IMR-90 (cell line): Measurements from ENCODE around the gene XPO6. TPM values are rescaled to one million over a fixed set of nuclear protein-coding genes. Genes with fewer than 3 reads are reported as not detected.

Experiments
- ATAC-seq: fragments of 200-7000 bp; cut with Tn5 transposase; 2 replicates; pipeline ENCODE4 v1.9.1; 2020; ENCODE audit warnings: low read depth, mild to moderate bottlenecking, moderate library complexity
- BruUV-seq: library from RNA; stranded (reverse); fragments of 400-500 nt; replicated peaks from 2 replicates; lab custom pipeline; 2021; lab: Mats Ljungman, UMichigan
- CTCF ChIA-PET: fragments of 300-600 bp; formaldehyde crosslinking; extraction: SDS; loops from one replicate; lab custom pipeline; 2021; ENCODE audit warnings: antibody characterized with exemption; lab: Yijun Ruan, JAX
- POLR2A ChIA-PET: fragments of 300-600 bp; sonication (Branson Sonifier 250); formaldehyde crosslinking; loops from one replicate; lab custom pipeline; 2022; ENCODE audit warnings: antibody characterized with exemption; ENCODE audit not compliant: unreplicated experiment; lab: Charles Lee
- DNase-seq: peaks from one replicate; pipeline ENCODE4 v3.0.0; 2013
- H2AFZ ChIP-seq: replicated peaks from 2 replicates; pipeline ENCODE3; 2013; ENCODE audit warnings: low read length, mild to moderate bottlenecking; ENCODE audit not compliant: poor library complexity
- H2AK5ac ChIP-seq: 2 replicates; pipeline ENCODE4 v1.6.1; 2013; ENCODE audit warnings: low read depth, low read length, inconsistent platforms
- H2AK9ac ChIP-seq: replicated peaks from 2 replicates; pipeline ENCODE3; 2013; ENCODE audit warnings: mild to moderate bottlenecking, low read depth, low read length, moderate library complexity; ENCODE audit not compliant: poor library complexity
- H2BK120ac ChIP-seq: 2 replicates; pipeline ENCODE4 v1.6.1; 2013; ENCODE audit warnings: low read depth, low read length, inconsistent platforms
- H2BK15ac ChIP-seq: 3 replicates; pipeline ENCODE4 v1.6.1; 2013; ENCODE audit warnings: low read depth, low read length, inconsistent platforms
- H2BK20ac ChIP-seq: 2 replicates; pipeline ENCODE4 v1.6.1; 2013; ENCODE audit warnings: low read depth, mild to moderate bottlenecking, inconsistent platforms, low read length, moderate library complexity
- H2BK5ac ChIP-seq: 2 replicates; pipeline ENCODE4 v1.6.1; 2013; ENCODE audit warnings: mild to moderate bottlenecking, low read depth, low read length, inconsistent platforms; ENCODE audit not compliant: poor library complexity, severe bottlenecking
- H3K14ac ChIP-seq: replicated peaks from 2 replicates; pipeline ENCODE4 v1.6.1; 2013; ENCODE audit warnings: low read depth, low read length, inconsistent platforms
- H3K18ac ChIP-seq: 2 replicates; pipeline ENCODE4 v1.6.1; 2013; ENCODE audit warnings: low read depth, low read length, control low read depth
- H3K23ac ChIP-seq: 2 replicates; pipeline ENCODE4 v1.6.1; 2013; ENCODE audit warnings: low read depth, low read length, inconsistent platforms
- H3K27ac ChIP-seq: 2 replicates; pipeline ENCODE4 v1.5.1; 2013; ENCODE audit warnings: mild to moderate bottlenecking, control low read depth, low read length; ENCODE audit not compliant: insufficient read depth
- H3K27me3 ChIP-seq: 2 replicates; pipeline ENCODE4 v1.6.1; 2013; ENCODE audit warnings: low read length; ENCODE audit not compliant: control insufficient read depth, insufficient read depth
- H3K36me3 ChIP-seq: 2 replicates; pipeline ENCODE4 v1.6.1; 2013; ENCODE audit warnings: low read length, mixed read lengths; ENCODE audit not compliant: control insufficient read depth, insufficient read depth
- H3K4ac ChIP-seq: 2 replicates; pipeline ENCODE4 v1.6.1; 2013; ENCODE audit warnings: low read depth, low read length, inconsistent platforms
- H3K4me1 ChIP-seq: 2 replicates; pipeline ENCODE4 v1.6.1; 2013; ENCODE audit warnings: low read length, mixed read lengths; ENCODE audit not compliant: control insufficient read depth, insufficient read depth
- H3K4me2 ChIP-seq: 2 replicates; pipeline ENCODE4 v1.6.1; 2013; ENCODE audit warnings: low read depth, mild to moderate bottlenecking, control low read depth, low read length, moderate library complexity
- H3K4me3 ChIP-seq: 2 replicates; pipeline ENCODE4 v1.5.1; 2013; ENCODE audit warnings: low read depth, mild to moderate bottlenecking, control low read depth, low read length, moderate library complexity; ENCODE audit not compliant: insufficient read depth
- H3K56ac ChIP-seq: 2 replicates; pipeline ENCODE4 v1.6.1; 2013; ENCODE audit warnings: low read length, inconsistent platforms; ENCODE audit not compliant: insufficient read depth; ENCODE audit errors: extremely low read depth
- H3K79me1 ChIP-seq, 2 experiments: 2 replicates each; pipeline ENCODE4 v1.6.1; 2013; ENCODE audit warnings: low read length in 2 of 2, inconsistent platforms in 1 of 2, low read depth in 1 of 2
- H3K9ac ChIP-seq: 2 replicates; pipeline ENCODE4 v1.6.1; 2013; ENCODE audit warnings: low read depth, low read length, control low read depth
- H3K9me1 ChIP-seq: 2 replicates; pipeline ENCODE4 v1.6.1; 2013; ENCODE audit warnings: low read length, inconsistent platforms; ENCODE audit not compliant: insufficient read depth
- H3K9me3 ChIP-seq: 2 replicates; pipeline ENCODE4 v1.6.1; 2013; ENCODE audit warnings: low read length; ENCODE audit not compliant: control insufficient read depth, insufficient read depth
- H4K20me1 ChIP-seq: 2 replicates; pipeline ENCODE4 v1.6.1; 2013; ENCODE audit warnings: low read length, inconsistent platforms; ENCODE audit not compliant: insufficient read depth
- H4K5ac ChIP-seq: 2 replicates; pipeline ENCODE4 v1.6.1; 2013; ENCODE audit warnings: mild to moderate bottlenecking, low read depth, low read length, control low read depth
- H4K8ac ChIP-seq, 2 experiments: 2 replicates each; pipeline ENCODE4 v1.6.1; 2013; ENCODE audit warnings: low read depth in 2 of 2, low read length in 2 of 2, control low read depth in 1 of 2, inconsistent platforms in 1 of 2
- H4K91ac ChIP-seq: 2 replicates; pipeline ENCODE4 v1.6.1; 2013; ENCODE audit warnings: low read depth, low read length, inconsistent platforms; ENCODE audit not compliant: insufficient read depth
- CEBPB ChIP-seq: IDR thresholded peaks from 2 replicates; pipeline ENCODE4 v1.6.1; 2012; ENCODE audit warnings: low read depth, low read length, improper control_type of control experiment
- CHD1 ChIP-seq: IDR thresholded peaks from 2 replicates; pipeline ENCODE4 v1.6.1; 2012; ENCODE audit warnings: low read depth, low read length, improper control_type of control experiment
- NFE2L2 ChIP-seq: fragments of 150-350 bp; IDR thresholded peaks from 2 replicates; pipeline ENCODE4 v1.6.1; 2016; ENCODE audit warnings: low read depth, mild to moderate bottlenecking, low read length
- POLR2A ChIP-seq: IDR thresholded peaks from 2 replicates; pipeline ENCODE4 v1.6.1; 2012; ENCODE audit warnings: mild to moderate bottlenecking, low read depth, low read length
- RCOR1 ChIP-seq: IDR thresholded peaks from 2 replicates; pipeline ENCODE4 v1.6.1; 2012; ENCODE audit warnings: mild to moderate bottlenecking, low read length, improper control_type of control experiment; ENCODE audit not compliant: insufficient replicate concordance
- WGBS, 2 experiments: methylation state at CpG; one replicate each; pipeline versions ENCODE4 v1.1.5 to v1.1.7; 2013; ENCODE audit warnings: missing lambda C conversion rate in 2 of 2; ENCODE audit not compliant: insufficient read length in 1 of 2; ENCODE audit errors: extremely low coverage in 2 of 2; 5-methylcytosine and 5-hydroxymethylcytosine counted together
- dilution Hi-C: fragments of 300-500 bp; cut with HindIII; formaldehyde crosslinking; loops from one replicate; pipeline ENCODE4 v1.14.3; 2018; ENCODE audit warnings: low sequenced_read_pairs; ENCODE audit not compliant: unreplicated experiment
- in situ Hi-C: fragments of 300-500 bp; cut with MboI; formaldehyde crosslinking; loops from 3 replicates; pipeline ENCODE4 v1.14.3; 2019; ENCODE audit warnings: low sequenced_read_pairs, inconsistent platforms, mixed read lengths
- intact Hi-C: fragments of 100-400 bp; cut with micrococcal nuclease; formaldehyde crosslinking; loops from 2 replicates; pipeline ENCODE4 v1.10.0; 2022
- polyA plus RNA-seq, 3 experiments: library from polyadenylated mRNA; depleted of rRNA; stranded (reverse); fragments of >200 nt; gene quantifications; 2 replicates each; pipeline ENCODE4 v1.2.3, GENCODE V29; 2012; ENCODE audit warnings: low replicate concordance in 1 of 3
- total RNA-seq: library from RNA; depleted of rRNA; stranded (reverse); fragments of >200 nt; gene quantifications from 2 replicates; pipeline ENCODE4 v1.2.3, GENCODE V29; 2012
- TF ChIP-seq, protein P1 (sequence below): fragments of 150-350 bp; IDR thresholded peaks from 2 replicates; pipeline ENCODE4 v1.6.1; 2016; ENCODE audit warnings: low read depth, mild to moderate bottlenecking, low read length, moderate library complexity, borderline replicate concordance
- TF ChIP-seq, protein P2 (sequence below): conservative IDR thresholded peaks from 2 replicates; pipeline ENCODE4 v1.5.1; 2012; ENCODE audit warnings: mild to moderate bottlenecking, low read depth, low read length, improper control_type of control experiment
- TF ChIP-seq, protein P3 (sequence below): fragments of 150-350 bp; IDR thresholded peaks from 2 replicates; pipeline ENCODE4 v1.6.1; 2017; ENCODE audit warnings: mild to moderate bottlenecking, antibody characterized with exemption, low read length, low read depth

XPO6 gene
- total and polyA plus RNA-seq, 2 of the 4 experiments (the other 2 are of a cell fraction) = 108 to 184 TPM

DNA sequence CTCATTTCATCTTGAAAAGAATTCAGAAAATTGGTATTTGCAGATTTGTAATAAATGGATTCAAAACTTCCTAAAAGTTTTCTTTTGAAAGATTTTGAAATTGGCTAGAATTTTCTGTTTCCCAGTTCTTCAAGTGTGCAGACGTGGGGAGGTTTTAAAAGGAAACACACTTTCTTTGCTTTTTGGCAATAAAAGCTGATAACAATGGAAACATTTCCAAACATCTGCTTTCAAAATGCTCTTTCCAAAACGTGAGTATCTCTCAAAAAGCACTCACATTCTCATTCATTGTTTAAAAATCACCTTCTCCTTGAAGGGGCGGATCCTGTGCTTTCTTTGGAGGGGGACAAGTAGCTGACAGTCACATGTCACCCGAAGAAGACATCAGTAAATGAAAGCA is 139.7 kb downstream of the XPO6 start:
- Histone ChIP-seq H2BK20ac (no peak overlapping the region), H2BK120ac (no peak overlapping the region), H3K4ac (no peak overlapping the region), H3K14ac (no peak overlapping the region), H3K4me3 (no peak overlapping the region), H4K20me1 (no peaks in the 10 kb centered on the region), H3K27ac (no peak overlapping the region), H3K9me1 (0 out of 2 replicates have a peak, but pooled peaks cover 4% of the 10 kb centered on the region), H2AK9ac (no peak overlapping the region), H3K56ac (no peak overlapping the region), H3K18ac (no peak overlapping the region), H3K4me2 (no peak overlapping the region), H4K5ac (no peak overlapping the region), H2BK15ac (no peak overlapping the region), H3K36me3 (no peaks in the 10 kb centered on the region), H3K23ac (no peak overlapping the region), H3K4me1 (no peaks in the 10 kb centered on the region), H3K9me3 (peaks cover 2% of the 10 kb centered on the region; the same call in 1 of the 2 replicates), H3K27me3 (peaks cover 20% of the 10 kb centered on the region), H3K79me1 (no peaks in the 10 kb centered on the region), H2AFZ (no peak overlapping the region), H2BK5ac (no peak overlapping the region), H4K8ac (no peak overlapping the region), H2AK5ac (no peak overlapping the region), H4K91ac (no peak overlapping the region), H3K9ac (no peak overlapping the region)
- no TSS peak for BruUV-seq
- TF ChIP-seq RCOR1 (no peak), NFE2L2 (no peak), CEBPB (no peak), CHD1 (no peak), POLR2A (no peak)
- TF ChIP-seq, protein P1, sequence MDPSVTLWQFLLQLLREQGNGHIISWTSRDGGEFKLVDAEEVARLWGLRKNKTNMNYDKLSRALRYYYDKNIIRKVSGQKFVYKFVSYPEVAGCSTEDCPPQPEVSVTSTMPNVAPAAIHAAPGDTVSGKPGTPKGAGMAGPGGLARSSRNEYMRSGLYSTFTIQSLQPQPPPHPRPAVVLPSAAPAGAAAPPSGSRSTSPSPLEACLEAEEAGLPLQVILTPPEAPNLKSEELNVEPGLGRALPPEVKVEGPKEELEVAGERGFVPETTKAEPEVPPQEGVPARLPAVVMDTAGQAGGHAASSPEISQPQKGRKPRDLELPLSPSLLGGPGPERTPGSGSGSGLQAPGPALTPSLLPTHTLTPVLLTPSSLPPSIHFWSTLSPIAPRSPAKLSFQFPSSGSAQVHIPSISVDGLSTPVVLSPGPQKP = no peak
- TF ChIP-seq, protein P2, sequence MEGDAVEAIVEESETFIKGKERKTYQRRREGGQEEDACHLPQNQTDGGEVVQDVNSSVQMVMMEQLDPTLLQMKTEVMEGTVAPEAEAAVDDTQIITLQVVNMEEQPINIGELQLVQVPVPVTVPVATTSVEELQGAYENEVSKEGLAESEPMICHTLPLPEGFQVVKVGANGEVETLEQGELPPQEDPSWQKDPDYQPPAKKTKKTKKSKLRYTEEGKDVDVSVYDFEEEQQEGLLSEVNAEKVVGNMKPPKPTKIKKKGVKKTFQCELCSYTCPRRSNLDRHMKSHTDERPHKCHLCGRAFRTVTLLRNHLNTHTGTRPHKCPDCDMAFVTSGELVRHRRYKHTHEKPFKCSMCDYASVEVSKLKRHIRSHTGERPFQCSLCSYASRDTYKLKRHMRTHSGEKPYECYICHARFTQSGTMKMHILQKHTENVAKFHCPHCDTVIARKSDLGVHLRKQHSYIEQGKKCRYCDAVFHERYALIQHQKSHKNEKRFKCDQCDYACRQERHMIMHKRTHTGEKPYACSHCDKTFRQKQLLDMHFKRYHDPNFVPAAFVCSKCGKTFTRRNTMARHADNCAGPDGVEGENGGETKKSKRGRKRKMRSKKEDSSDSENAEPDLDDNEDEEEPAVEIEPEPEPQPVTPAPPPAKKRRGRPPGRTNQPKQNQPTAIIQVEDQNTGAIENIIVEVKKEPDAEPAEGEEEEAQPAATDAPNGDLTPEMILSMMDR = no peak
- TF ChIP-seq, protein P3, sequence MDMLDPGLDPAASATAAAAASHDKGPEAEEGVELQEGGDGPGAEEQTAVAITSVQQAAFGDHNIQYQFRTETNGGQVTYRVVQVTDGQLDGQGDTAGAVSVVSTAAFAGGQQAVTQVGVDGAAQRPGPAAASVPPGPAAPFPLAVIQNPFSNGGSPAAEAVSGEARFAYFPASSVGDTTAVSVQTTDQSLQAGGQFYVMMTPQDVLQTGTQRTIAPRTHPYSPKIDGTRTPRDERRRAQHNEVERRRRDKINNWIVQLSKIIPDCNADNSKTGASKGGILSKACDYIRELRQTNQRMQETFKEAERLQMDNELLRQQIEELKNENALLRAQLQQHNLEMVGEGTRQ = no peak
- dilution Hi-C loops = no loop called here
- intact Hi-C loops = no loop called here
- CTCF ChIA-PET = interaction anchor here (2.1 kb wide), 1 partner anchor 437 kb away, joined by 10 read pairs; no protein-coding TSS in a partner anchor
- POLR2A ChIA-PET = no interaction called here
- WGBS, 2 experiments = no CpG with 5 or more reads among the region's 4 CpGs
- in situ Hi-C loops = loop anchor here (10.0 kb wide), 2 partner anchors 97 to 437 kb away; no protein-coding TSS in a partner anchor
- DNase-seq (no peak), ATAC-seq (no peak)
